A673 (cell line): ENCODE measurements around the gene TCF7L1.

Source experiments
- EZH2 ChIP-seq: fragments of 200-600 bp; sonication (generic); IDR thresholded peaks from 2 replicates; pipeline ENCODE4 v1.6.1; 2017; ENCODE audit warnings: borderline replicate concordance, low read depth, mild to moderate bottlenecking, mixed read lengths, antibody characterized with exemption, low read length; ENCODE audit not compliant: poor library complexity, severe bottlenecking
- TF ChIP-seq, protein P1 (sequence below): fragments of 300-800, 200-600 bp; sonication (generic); conservative IDR thresholded peaks from 2 replicates; pipeline ENCODE4 v1.5.1; 2017; ENCODE audit warnings: low read depth, mild to moderate bottlenecking, antibody characterized with exemption, low read length, moderate library complexity, mixed read lengths

DNA sequence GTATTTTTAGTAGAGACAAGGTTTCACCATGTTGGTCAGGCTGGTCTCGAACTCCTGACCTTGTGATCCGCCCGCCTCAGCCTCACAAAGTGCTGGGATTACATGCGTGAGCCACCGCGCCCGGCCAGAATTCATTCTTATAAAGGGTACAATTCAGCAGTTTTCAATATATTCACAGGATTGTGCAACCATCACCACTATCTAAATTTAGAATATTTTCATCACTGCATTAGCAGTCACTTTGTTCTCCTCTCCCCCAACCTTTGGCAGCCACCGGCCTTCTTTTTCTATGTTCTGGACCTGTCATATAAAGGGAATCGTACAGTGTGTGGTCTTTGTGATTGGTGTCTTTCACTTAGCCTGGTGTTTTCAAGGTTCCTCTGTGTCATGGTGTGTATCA, 40.7 kb downstream of the TCF7L1 start:
- TF ChIP-seq EZH2: no peak
- TF ChIP-seq, protein P1, sequence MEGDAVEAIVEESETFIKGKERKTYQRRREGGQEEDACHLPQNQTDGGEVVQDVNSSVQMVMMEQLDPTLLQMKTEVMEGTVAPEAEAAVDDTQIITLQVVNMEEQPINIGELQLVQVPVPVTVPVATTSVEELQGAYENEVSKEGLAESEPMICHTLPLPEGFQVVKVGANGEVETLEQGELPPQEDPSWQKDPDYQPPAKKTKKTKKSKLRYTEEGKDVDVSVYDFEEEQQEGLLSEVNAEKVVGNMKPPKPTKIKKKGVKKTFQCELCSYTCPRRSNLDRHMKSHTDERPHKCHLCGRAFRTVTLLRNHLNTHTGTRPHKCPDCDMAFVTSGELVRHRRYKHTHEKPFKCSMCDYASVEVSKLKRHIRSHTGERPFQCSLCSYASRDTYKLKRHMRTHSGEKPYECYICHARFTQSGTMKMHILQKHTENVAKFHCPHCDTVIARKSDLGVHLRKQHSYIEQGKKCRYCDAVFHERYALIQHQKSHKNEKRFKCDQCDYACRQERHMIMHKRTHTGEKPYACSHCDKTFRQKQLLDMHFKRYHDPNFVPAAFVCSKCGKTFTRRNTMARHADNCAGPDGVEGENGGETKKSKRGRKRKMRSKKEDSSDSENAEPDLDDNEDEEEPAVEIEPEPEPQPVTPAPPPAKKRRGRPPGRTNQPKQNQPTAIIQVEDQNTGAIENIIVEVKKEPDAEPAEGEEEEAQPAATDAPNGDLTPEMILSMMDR: no peak
